NT2/D1 (cell line): ENCODE data around the gene ASIC1.

ENCODE experiments used
- SUZ12 ChIP-seq: IDR thresholded peaks from 2 replicates; pipeline ENCODE4 v1.6.1; 2011; ENCODE audit not compliant: insufficient read length, insufficient read depth; ENCODE audit errors: extremely low read depth
- YY1 ChIP-seq: IDR thresholded peaks from 2 replicates; pipeline ENCODE4 v1.6.1; 2011; ENCODE audit not compliant: insufficient read length, insufficient read depth
- ZNF274 ChIP-seq: IDR thresholded peaks from 2 replicates; pipeline ENCODE4 v1.6.1; 2011; ENCODE audit warnings: mild to moderate bottlenecking, low read depth, low read length

GRCh38 chr12:50102131-50102531 lies 44.7 kb downstream of the ASIC1 start:
- TF ChIP-seq YY1: no peak
- TF ChIP-seq ZNF274: no peak
- TF ChIP-seq SUZ12: no peak
